SIG-M5 treated with dmso at 0.1 percent for 504 hours (cell line): ENCODE measurements around the gene SEPHS2.
A peak's percentile ranks its signal among the peaks of the same experiment; 100 is the strongest.
"Not testable (repeated sequence)": the region's sequence is repeated elsewhere in the genome, so short reads cannot be mapped to it uniquely, and the experiment has no call there.

Experiments used
- DNase-seq: peaks from one replicate; lab custom pipeline; 2025; ENCODE audit not compliant: unreplicated experiment; lab: John Stamatoyannopoulos, UW

The SEPHS2 gene

DNA sequence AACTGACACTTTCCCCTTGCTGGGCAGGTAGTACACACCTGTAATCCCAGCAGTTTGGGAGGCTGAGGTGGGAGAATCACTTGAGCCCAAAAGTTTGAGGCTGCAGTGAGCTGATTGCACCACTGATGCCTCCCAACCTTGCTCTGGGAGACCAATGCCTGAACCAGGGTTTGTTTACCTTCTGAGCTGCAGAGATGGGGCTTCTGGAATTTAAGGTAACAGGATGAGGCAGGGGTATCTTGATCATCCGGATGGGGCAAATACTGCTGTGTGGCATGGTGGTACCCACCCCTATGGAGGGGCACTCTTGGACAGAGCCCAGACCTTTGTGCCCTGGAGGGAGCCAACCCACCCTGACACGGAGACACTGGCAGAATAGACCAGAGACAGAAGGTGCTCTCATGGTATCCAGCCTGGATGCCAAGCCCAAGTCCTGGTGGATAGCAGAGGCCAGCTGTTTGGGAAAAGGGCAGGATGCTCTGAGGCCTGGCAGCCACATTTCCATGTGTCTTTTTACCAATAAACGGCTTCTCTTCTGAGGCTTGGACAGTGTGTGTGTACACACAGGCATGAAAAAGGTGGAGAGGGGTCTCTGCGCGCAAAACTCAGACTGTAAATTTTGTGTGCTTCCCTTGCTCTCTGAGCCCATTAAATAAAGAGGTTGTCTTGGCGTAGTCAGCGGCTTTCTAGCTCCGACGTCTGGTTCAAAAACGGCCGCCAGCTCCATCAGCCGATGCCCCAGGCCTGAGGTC lies 46.1 kb downstream of the SEPHS2 start:
- DNase-seq: no peak

DNA sequence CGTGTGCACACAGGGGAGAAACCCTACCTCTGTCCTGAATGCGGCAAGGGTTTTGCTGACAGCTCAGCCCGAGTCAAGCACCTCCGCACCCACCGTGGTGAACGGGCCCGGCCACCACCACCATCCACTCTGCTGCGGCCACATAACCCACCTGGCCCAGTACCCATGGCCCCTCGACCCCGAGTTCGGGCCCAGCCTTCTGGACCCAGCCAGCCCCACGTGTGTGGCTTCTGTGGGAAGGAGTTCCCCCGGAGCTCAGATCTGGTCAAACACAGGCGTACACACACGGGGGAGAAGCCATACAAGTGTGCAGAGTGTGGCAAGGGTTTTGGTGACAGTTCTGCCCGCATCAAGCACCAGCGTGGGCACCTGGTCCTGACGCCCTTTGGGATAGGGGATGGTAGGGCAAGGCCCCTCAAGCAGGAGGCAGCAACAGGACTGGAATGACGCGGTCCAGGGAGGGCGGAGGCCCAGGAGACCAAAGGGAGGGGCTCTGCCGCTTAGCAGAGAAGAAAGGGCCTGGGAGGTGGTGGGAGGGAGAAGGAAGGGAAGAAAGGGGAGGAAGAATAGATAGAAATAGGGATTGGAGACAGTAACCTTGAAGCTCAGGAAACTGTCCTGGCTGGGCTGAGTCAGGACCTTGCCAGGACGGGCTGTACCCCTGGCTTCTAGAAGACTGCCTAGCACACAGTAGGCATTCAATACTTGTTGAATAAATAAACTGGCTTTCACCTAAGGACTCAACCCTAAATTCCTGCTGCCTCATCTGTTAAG lies 46.8 kb downstream of the SEPHS2 start:
- no peak for DNase-seq

DNA sequence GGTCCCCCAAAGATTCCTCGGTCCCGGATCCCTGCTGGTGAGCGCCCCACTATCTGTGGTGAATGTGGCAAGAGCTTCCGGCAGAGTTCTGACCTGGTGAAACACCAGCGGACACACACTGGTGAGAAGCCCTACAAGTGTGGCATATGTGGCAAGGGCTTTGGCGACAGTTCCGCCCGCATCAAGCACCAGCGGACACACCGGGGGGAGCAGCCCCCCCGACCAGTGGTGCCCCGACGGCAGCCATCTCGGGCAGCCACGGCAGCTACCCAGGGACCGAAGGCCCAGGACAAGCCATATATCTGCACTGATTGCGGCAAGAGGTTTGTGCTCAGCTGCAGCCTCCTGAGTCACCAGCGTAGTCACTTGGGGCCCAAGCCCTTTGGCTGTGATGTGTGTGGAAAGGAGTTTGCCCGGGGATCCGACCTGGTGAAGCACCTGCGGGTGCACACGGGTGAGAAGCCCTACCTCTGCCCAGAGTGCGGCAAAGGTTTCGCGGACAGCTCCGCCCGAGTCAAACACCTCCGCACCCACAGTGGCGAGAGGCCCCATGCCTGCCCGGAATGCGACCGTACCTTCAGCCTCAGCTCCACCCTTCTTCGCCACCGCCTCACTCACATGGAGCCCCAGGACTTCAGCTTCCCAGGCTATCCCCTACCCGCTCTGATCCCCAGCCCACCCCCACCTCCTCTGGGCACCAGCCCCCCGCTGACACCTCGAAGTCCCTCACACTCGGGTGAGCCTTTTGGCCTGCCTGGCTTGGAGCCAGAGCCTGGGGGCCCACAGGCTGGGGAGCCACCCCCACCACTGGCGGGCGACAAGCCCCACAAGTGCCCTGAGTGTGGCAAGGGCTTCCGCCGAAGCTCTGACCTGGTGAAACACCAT lies 47.7 kb downstream of the SEPHS2 start:
- DNase-seq: no peak

DNA sequence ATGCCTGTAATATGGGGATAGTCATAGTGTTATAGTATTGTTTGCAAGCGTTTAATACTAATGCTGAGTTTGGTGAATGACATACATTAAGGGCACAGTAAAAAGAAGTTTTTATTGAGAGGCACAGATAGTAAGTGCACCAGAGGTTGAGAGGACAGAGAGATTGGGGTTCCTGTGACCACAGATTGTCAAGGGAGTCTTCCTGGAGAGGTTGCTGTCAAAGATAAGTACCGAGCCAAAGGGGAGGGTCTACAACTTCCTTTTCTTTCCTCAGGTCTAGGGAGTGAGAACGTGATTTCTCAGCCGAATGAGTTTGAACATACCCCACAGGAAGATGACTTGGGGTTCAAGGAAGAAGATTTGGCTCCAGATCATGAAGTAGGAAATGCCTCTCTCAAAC lies 48.6 kb downstream of the SEPHS2 start:
- DNase-seq: no peak

DNA sequence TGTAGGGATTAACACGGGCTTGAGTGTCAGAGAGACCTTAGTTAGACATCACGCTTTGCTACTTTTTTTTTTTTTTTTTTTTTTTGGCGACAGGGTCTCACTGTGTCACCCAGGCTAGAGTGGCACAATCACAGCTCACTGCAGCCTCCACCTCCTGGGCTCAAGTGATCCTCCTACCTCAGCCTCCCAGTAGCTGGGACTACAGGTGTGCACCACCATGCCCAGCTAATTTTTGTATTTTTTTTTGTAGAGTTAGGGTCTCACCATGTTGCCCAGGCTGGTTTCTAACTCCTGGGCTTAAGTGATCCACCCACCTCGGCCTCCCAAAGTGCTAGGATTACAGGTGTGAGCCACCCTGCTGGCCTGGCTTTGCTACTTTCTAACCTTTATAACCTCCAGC lies 49.0 kb downstream of the SEPHS2 start:
- not testable (repeated sequence) for DNase-seq

DNA sequence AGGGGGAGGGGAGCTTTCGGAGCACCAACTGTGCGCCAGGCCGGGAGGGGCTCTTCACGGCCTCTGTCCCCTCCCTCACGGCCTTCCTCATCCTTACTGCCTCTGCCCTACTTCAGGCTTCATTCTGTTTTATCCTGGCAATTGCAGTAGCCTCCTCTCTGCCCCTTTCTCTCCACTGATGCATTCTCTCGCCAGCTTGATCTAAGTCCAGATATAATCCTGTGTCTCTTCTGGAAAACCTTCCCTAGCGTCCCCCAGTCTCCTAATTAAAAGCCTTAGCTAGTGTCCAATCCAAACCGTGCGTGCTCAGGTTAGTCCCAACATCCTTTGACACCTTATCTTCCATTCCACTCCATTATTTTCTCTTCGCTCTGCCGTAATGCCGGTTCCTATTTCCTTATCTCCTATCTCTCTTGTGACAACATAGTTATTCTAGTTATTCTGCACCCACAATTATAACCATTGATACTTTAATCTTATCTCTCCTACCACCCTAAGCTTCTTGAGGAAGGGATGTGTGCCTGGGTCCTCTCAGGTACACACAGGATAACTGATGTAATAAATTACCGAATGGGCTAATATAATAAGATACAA lies 49.6 kb downstream of the SEPHS2 start:
- DNase-seq: no peak

DNA sequence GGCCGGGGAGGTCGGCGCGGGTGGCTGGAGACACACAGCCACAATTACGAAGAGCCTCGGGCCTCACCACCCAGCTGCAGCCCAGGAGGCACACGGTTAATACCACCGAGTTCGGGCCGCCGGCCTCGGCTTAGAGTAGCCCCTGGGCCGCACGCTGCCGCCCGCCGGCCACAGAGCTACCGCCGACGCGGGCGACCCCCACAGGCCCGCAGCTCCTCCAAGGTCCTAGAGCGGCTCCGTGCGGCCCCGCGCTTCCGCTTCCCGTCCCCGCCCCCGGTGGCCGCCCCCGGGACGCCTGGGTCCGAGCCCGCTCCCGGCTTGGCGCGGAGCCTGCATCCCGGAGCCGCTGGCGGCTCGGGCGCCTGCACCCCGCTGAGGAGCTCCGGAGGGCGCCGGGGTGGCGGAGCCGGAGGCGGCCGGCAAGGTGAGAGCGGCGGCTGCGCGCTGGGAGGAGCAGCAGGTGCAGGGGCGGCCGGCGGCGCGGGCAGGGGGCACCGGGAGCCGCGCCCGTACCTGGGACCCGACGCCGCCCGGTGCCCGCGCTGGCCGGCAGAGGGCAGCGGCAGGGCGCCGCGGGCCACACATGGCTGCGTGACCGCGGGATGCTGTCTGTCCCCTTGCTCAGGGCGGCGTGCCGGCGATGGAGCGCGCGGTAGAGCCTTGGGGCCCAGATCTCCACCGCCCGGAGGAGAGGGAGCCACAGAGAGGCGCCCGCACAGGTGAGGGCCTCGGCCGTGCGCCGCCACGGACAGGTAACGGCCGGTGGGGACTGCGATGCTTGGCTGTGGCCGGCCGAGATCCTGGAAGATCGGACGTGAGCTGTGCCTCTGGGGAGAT lies 50.3 kb downstream of the SEPHS2 start, which contains the start of gene ZNF48:
ZNF48 (plus strand) TSS at position 266 of the 837 bp plus-strand sequence; CDS start at position 641, 375 bp downstream.
- DNase-seq: peak; percentile 78

DNA sequence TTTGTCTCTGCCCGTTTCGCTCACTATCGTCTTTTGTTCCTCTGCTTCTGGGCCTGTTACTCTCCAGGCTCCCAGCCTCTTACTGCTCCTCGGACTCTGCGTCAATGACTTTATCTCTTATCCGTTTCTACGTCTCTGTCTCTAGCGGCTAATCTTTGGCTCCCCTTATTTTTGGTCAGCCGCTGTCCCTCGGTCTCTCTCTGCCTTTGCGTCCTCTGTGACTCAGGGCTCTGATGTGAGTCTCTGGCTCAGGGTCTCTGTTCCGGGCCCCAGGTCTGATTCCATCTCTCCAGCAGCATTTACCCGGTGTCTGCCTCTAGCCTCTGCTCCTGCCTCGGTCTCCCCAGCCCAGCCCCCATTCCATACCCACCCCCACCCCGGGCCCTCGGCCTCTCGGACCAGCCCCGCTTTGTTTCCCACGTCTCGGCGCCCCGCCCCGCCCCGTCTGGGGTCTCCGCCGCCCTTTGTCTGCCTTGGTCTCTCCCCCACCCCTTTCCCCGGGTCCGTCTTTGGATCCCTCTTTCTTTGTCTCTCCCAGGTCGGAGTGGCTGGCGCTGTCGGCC lies 51.0 kb downstream of the SEPHS2 start:
- DNase-seq: no peak
